GM19397 (cell line): ENCODE measurements around the gene NELL1.

Source experiments
- ATAC-seq: cut with Tn5 transposase; IDR thresholded peaks from one replicate; pipeline ENCODE4 v1.9.1; 2021; ENCODE audit warnings: mild to moderate bottlenecking, moderate library complexity; ENCODE audit not compliant: unreplicated experiment

NELL1 gene

DNA sequence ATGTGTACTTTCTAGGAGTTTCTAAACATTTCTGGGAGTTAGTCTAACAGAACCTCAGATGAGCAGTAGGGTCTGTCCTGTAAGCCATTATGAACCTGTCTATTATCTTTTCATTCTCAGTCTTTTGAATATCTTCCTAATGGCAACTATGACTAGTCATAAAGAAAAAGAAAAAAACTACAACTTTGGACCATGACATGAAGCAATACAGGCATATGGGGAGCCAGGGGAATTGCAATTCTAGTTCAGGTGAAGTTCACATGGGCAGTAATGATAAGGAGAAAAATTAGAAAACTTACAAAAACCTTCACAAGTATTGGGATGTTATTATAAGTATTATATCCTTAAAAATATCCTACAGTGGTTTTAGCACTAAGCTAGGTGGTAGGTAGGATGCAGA is 874.5 kb downstream of the NELL1 start:
- ATAC-seq: no peak

DNA sequence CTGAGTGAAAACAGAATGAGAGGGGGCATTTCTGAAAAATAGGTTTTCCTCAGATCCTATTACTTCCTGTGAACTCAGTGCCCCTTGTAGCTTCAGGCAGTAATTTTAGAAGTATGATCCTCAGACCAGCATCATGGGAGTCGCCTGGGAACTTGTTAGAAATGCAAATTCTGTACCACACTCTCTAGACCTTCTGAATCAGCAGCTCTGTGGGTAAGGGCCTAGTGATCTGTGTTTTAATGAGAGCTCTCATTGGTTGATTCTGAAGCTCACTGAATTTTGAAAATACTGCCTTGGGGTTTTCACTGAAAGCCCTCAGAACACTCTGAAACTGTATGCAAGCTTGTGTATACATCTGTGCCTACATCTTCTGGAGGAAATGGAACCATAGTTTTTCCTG is 876.3 kb downstream of the NELL1 start:
- ATAC-seq: no peak

DNA sequence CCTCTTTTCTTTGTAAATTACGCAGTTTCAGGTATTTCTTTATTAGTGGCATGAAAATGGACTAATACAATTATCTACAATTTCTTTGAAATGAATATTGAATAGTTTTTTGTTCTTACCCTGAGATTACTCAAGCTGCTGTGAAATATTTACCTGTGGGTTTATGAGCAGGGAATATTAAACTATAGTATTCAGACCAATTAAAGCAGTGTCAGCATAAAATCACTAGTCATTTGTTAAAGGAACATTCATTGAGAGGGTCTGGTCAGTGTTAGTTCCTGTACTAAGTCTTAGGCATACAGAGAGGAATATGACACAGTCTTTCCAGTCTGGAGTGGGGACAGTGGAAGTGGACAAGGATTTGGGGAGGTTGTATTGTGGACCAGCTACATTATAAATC is 877.3 kb downstream of the NELL1 start:
- no peak for ATAC-seq

- ATAC-seq: no peak
Measured at GRCh38 chr11:21552911-21553310, 883.5 kb downstream of the NELL1 start.

GRCh38 chr11:21553795-21554194 is 884.4 kb downstream of the NELL1 start:
- no peak for ATAC-seq

DNA sequence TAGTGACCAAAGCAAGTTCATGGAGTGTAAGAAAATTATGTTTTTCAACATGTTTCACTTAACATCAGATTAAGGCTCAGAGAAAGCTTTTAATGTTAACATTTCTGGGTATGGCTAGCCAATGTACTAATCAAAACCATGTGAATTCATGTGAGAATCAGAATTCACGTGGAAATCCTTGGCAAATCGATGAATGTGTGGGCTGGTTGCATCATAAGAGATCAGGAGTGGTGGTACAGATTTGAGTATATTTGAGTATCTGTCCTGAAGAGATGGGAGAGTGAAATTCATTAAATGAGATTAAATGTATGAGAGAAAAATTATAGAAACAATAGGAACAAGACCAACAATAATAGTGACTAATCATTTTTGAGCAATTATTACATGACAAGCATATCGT is 884.9 kb downstream of the NELL1 start:
- ATAC-seq: no peak

- no peak for ATAC-seq
Measured at GRCh38 chr11:21556926-21557325, 887.5 kb downstream of the NELL1 start.

DNA sequence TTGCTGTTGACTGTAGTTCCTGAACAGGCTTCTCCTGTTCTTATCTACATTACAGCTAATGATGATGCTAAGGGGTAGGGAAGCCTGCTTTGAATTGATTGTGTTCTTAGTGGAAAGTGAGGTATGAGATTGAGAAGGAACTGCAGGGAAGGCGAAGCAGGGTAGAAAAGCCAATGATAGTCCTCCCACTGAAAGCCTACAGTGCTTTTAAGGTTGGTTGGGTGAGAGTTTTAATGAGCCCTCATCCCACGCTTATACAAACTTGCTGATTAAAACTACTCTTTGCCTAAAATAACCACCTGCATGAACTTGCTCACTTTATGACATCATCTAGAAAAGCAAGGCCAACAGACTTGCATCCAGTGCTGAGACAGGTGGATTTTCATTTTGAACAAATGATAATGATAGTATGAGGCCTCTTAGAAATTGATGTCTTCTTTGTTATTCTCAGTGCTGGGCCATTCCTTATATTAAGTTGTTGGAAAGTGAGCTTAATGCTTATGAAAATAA is 891.1 kb downstream of the NELL1 start:
- no peak for ATAC-seq

GRCh38 chr11:21561581-21561980 is 892.2 kb downstream of the NELL1 start:
- no peak for ATAC-seq

- no peak for ATAC-seq
Measured at GRCh38 chr11:21564095-21564494, 894.7 kb downstream of the NELL1 start.

- ATAC-seq: no peak
Measured at GRCh38 chr11:21564833-21565682, 895.7 kb downstream of the NELL1 start.

DNA sequence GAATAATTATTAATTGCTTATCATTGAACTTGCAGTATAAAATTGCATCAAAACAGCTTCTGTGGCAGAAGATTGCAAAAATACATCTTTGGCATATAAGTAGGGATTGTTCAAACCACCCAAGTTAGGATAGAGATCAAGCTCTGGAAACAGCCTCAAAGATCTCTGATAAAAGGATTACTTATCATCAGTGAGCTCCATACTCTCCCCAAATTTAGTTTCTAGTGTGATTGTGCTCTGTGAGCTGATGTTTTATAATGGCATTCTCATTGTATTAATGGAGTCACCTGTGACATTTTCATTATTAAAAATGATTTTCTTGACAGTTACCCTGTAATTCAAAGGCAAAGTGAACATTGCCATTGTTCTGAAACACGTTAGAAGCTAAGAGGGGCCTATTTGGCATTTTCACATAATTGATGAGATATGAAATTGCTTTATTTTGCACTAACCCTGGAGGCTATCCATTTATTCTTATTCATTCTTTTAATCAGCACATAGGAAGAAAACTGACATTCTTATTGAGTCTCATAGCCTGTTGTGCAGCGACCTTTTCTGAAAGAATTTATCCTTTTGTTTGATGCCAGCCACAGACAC is 897.2 kb downstream of the NELL1 start:
- no peak for ATAC-seq

- ATAC-seq: no peak
Measured at GRCh38 chr11:21567645-21568290, 898.4 kb downstream of the NELL1 start.

- ATAC-seq: no peak
Measured at GRCh38 chr11:21572210-21572609, 902.8 kb downstream of the NELL1 start.

DNA sequence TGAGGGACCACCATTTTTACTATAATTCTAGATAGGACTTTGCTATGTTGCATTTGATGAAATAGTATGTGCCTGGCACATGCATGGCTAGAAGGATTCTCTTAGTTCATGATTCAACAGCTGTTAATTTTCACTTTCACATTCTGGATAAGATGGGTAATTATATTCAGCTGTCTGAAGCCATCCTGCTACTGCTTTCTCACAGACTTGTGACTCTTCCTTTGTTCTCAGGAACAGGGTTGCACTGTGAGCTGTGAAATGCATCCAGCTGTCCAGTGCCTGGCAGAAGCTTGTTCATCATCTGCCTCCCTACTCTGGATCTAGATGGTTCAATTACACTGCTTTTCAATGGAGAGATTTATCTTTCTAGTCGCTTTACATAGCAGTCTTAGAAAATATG is 913.4 kb downstream of the NELL1 start:
- ATAC-seq: no peak

GRCh38 chr11:21588754-21589153 is 919.4 kb downstream of the NELL1 start:
- ATAC-seq: no peak

- ATAC-seq: no peak
Measured at GRCh38 chr11:21602699-21603098, 933.3 kb downstream of the NELL1 start.

DNA sequence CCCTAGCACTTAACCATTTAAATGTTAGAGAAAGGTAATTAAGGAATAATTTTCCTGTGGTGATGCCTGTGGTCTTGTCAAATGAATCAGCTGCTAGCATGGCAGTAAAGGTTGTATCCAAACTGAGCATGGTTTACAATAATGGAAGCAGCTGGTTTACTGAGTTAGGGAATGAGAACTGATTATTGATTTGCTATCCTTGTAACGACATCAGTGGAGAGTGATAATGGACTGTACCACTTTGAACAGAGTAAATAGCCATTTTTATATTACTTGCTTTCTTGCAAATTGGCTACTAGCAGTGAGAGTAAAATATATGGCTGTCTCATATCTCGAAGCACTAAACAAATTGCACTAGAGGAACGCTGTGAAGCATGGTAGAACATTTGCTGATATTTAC is 934.5 kb downstream of the NELL1 start:
- no peak for ATAC-seq

GRCh38 chr11:21604564-21604963 is 935.2 kb downstream of the NELL1 start:
- no peak for ATAC-seq

GRCh38 chr11:21612326-21612725 is 942.9 kb downstream of the NELL1 start:
- ATAC-seq: no peak

DNA sequence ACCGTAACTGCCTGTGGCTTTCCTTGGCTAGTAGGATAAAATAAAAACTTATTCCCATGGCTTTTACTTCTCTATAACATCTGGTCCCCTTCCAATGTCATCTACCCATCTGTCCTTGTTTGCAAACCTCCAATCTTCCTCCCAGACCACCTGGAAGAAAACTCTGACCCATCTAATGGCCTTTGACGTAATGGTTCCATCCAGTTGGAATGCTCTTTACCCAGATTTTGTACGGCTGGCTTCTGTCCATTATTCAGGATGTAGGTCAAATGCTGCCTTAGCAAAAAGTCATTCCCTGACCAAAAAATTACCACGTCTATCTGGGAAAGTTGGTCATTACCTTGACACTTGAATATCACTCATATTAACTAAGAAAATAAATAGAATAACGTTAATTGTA is 945.6 kb downstream of the NELL1 start:
- no peak for ATAC-seq

DNA sequence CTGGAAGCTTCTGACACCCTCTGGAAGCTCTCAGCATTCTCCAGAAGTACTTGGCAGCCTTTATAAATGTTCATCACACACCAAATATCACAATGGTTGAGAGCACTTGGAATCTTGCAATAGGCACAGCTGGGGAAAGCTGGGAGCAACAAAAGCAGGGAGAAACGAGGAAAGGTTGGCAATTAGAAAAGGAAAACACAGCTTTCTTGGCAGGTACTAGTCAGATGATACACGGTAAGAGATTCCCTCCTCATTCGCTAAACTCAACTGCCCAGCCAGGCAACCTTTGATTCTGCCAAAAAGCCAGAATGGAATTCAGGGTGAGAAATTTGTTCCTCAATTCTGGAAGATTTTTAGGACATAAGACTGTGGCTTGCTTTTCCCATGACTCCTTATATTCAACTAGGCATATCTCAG is 946.6 kb downstream of the NELL1 start:
- no peak for ATAC-seq
